AG04449 (cell line): ENCODE data around the gene LACTB.

Experiments used
- CTCF ChIA-PET: fragments of 350-600 bp; formaldehyde crosslinking; extraction: SDS; loops from one replicate; lab custom pipeline; 2021; ENCODE audit warnings: antibody characterized with exemption; lab: Yijun Ruan, JAX
- POLR2A ChIA-PET: fragments of 400-600, 350-600 bp; formaldehyde crosslinking; extraction: SDS; loops from one replicate; lab custom pipeline; 2020; ENCODE audit warnings: antibody characterized with exemption, inconsistent platforms; lab: Yijun Ruan, JAX
- DNase-seq: peaks from one replicate; pipeline ENCODE4 v3.0.0-alpha.2; 2010; ENCODE audit warnings: low read depth, low spot score
- H3K4me3 ChIP-seq: 2 replicates; pipeline ENCODE4 v1.5.1; 2011; ENCODE audit warnings: low read depth, mild to moderate bottlenecking, control low read depth, low read length
- CTCF ChIP-seq: IDR thresholded peaks from one replicate; pipeline ENCODE4 v1.5.1; 2011; ENCODE audit warnings: mild to moderate bottlenecking, moderate library complexity, low read length, control low read depth, inconsistent platforms; ENCODE audit not compliant: insufficient read depth; ENCODE audit errors: missing control alignments

Gene LACTB

GRCh38 chr15:63165166-63165859 is 43.7 kb downstream of the LACTB start:
- no peak for DNase-seq
- CTCF ChIA-PET: interaction anchor here (1.8 kb wide), 1 partner anchor 10 kb away, joined by 8 read pairs; no protein-coding TSS in a partner anchor
- H3K4me3 ChIP-seq: no peak overlapping the region
- POLR2A ChIA-PET: interaction anchor here (1.1 kb wide), 1 partner anchor 8 kb away, joined by 4 read pairs; the partner anchor contains the start of gene RPS27L
- TF ChIP-seq CTCF: no peak

GRCh38 chr15:63166219-63166618 is 44.6 kb downstream of the LACTB start:
- H3K4me3 ChIP-seq: no peak overlapping the region
- ChIA-PET CTCF (interaction anchor here (0.6 to 1.8 kb wide), 4 partner anchors 9 to 239 kb away, joined by 3 to 8 read pairs (median 4); partner anchors contain the start of gene RPS27L), POLR2A (interaction anchor here (1.1 kb wide), 1 partner anchor 9 kb away, joined by 4 read pairs; the partner anchor contains the start of gene RPS27L)
- no peak for DNase-seq
- no peak for TF ChIP-seq CTCF

- no peak for TF ChIP-seq CTCF
- POLR2A ChIA-PET: no interaction called here
- no peak for DNase-seq
- CTCF ChIA-PET: no interaction called here
- no peak overlapping the region for H3K4me3 ChIP-seq
Observed at GRCh38 chr15:63169788-63170187, 48.1 kb downstream of the LACTB start.

- DNase-seq: no peak
- POLR2A ChIA-PET: no interaction called here
- no peak overlapping the region for H3K4me3 ChIP-seq
- no peak for TF ChIP-seq CTCF
- CTCF ChIA-PET: no interaction called here
Observed at GRCh38 chr15:63172376-63172775, 50.7 kb downstream of the LACTB start.

GRCh38 chr15:63172851-63173451 is 51.3 kb downstream of the LACTB start:
- ChIA-PET POLR2A (no interaction called here), CTCF (no interaction called here)
- no peak for TF ChIP-seq CTCF
- no peak overlapping the region for H3K4me3 ChIP-seq
- no peak for DNase-seq

- ChIA-PET POLR2A (no interaction called here), CTCF (interaction anchor here (1.5 kb wide), 1 partner anchor 10 kb away, joined by 8 read pairs; no protein-coding TSS in a partner anchor)
- no peak for DNase-seq
- no peak overlapping the region for H3K4me3 ChIP-seq
- no peak for TF ChIP-seq CTCF
Observed at GRCh38 chr15:63176302-63176701, 54.6 kb downstream of the LACTB start.
